ENCODE measurements around the gene OSBP2.

Gene OSBP2

DNA sequence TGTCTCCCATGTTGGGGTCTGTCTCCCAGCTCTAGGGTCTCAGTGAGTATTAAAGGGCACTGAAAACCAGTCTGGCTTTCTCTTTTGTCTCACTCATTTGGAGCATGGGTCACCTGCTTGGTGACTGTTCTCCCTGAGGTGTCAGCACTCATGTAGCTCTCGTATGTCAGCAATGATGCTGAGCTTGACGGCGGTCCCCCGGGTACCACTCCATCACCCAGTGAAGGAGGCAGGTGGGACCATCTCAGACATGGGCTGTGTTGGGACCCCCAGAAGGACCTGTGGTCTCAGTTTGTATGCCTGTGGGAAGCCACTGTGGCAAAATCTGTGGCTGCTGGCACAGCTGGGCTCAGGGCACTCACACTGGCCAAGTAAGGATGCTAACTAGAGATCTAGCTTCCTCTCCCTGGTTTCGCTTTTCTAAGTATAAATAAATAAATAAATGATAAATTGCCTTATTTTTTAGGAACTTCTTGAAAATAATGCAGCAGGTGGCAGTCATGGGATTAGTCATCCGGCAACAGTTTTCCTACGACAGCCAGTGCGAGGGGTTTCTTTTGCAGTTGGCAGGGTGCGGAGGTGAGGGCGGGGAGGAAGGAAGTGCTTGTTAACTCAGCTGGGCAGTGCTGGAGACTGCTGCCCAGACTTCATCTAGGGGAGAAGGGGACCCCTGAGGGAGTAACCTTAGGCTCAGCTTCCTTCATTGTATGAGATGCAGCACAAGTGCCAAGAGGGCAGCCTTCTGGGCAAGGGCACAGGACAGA is 48.8 kb downstream of the OSBP2 start:
- DNase-seq (ENCODE audit: extremely low spot score), result no peak
- TF ChIP-seq, protein P1, sequence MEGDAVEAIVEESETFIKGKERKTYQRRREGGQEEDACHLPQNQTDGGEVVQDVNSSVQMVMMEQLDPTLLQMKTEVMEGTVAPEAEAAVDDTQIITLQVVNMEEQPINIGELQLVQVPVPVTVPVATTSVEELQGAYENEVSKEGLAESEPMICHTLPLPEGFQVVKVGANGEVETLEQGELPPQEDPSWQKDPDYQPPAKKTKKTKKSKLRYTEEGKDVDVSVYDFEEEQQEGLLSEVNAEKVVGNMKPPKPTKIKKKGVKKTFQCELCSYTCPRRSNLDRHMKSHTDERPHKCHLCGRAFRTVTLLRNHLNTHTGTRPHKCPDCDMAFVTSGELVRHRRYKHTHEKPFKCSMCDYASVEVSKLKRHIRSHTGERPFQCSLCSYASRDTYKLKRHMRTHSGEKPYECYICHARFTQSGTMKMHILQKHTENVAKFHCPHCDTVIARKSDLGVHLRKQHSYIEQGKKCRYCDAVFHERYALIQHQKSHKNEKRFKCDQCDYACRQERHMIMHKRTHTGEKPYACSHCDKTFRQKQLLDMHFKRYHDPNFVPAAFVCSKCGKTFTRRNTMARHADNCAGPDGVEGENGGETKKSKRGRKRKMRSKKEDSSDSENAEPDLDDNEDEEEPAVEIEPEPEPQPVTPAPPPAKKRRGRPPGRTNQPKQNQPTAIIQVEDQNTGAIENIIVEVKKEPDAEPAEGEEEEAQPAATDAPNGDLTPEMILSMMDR (IDR thresholded peaks at IDR 0.05; ENCODE audit: control extremely low read depth, extremely low read depth, low read depth, missing control alignments), result no peak
- ChIA-PET POLR2A (no interaction called here), CTCF (interaction anchor here (0.6 to 8.1 kb wide), 7 partner anchors 9 to 176 kb away, joined by 3 to 57 read pairs (median 6); partner anchors contain the start of genes DUSP18 and SLC35E4)

DNA sequence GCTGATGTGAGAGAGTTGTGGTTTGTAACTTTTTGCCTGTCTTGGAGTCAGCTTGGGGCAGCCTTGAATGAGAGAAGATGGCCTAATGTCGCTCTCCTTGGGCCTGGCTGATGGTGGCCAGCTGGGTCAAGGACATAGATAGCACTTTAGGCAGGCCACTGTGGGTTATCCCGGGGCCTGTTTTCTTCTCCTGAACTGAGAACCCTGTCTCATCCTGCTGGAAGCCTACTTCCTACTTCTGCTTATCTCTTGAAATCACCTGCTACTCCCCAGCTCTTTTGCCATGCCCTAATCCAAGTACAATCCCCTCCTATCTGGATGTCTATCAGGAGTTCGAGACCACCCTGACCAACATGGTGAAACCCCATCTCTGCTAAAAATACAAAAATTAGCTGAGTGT is 49.5 kb downstream of the OSBP2 start:
- TF ChIP-seq, protein P1 (IDR thresholded peaks at IDR 0.05; ENCODE audit: control extremely low read depth, extremely low read depth, low read depth, missing control alignments), result no peak
- ChIA-PET CTCF (interaction anchor here (1.6 to 8.1 kb wide), 4 partner anchors 8 to 110 kb away, joined by 4 to 57 read pairs (median 14); partner anchors contain the start of gene SLC35E4), POLR2A (no interaction called here)
- DNase-seq (ENCODE audit: extremely low spot score), result no peak

DNA sequence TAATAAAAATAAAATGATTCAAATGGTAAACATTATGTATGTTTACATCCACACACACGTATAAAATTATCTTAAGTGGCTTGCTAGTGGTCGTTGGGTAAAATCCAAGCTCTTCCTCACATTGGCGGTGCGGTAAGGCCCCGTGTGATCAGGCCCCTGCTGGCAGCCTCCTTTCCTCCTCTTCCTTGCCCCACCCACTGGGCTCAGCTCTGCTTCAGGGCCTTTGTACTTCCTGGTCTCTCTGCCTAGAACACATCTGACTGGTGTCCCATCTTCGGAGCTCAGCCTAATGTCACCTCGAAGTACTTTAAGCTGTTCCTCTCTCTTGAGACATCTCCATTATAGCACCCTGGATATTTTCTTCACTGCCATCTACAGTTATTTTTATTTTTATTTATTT is 52.8 kb downstream of the OSBP2 start:
- POLR2A ChIA-PET, result no interaction called here
- CTCF ChIA-PET, result interaction anchor here (2.6 to 8.1 kb wide), 3 partner anchors 8 to 113 kb away, joined by 5 to 57 read pairs (median 13); no protein-coding TSS in a partner anchor
- TF ChIP-seq, protein P1 (IDR thresholded peaks at IDR 0.05; ENCODE audit: control extremely low read depth, extremely low read depth, low read depth, missing control alignments), result no peak
- no peak for DNase-seq (ENCODE audit: extremely low spot score)

DNA sequence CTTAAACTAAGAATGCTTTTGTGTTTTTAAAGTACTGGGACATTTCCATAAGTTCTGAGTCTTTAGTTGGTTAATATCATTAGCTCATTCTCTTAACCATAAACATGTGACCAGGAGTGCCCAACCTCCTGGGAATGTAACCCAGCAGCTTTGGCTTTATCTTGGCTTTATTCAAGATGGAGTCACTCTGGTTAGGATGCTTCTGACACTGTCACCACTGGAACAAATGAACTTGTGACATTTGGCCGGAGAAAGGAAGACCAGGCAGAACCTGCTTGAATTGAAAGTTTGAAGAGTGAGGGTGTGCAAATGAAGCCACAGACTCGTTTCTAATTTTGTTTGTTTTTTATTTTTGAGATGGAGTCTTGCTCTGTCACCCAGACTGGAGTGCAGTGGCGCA is 54.6 kb downstream of the OSBP2 start:
- TF ChIP-seq, protein P1 (IDR thresholded peaks at IDR 0.05; ENCODE audit: control extremely low read depth, extremely low read depth, low read depth, missing control alignments), result no peak
- ChIA-PET POLR2A (no interaction called here), CTCF (interaction anchor here (1.4 to 2.6 kb wide), 2 partner anchors 15 to 115 kb away, joined by 4 to 5 read pairs; no protein-coding TSS in a partner anchor)
- DNase-seq (ENCODE audit: extremely low spot score), result no peak

DNA sequence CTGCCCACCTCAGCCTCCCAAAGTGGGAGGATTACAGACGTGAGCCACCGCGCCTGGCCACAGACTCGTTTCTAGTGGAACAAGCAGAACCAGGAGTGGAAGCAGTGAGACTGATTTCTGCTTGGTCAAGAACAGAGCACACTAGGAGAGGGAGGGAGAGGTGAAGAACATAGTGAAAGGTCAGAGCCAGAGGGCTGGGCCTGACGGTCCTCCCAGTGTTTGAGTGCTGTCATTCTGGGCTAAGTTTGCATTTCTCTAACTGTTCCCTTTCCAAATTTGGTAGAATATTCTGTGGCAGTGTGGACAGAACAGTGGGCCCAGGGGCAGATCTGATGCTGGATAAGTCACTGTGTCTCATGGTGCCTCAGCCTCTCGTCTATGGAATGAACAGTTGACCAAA is 55.2 kb downstream of the OSBP2 start:
- CTCF ChIA-PET, result interaction anchor here (1.4 to 2.6 kb wide), 2 partner anchors 15 to 115 kb away, joined by 4 to 5 read pairs; no protein-coding TSS in a partner anchor
- TF ChIP-seq, protein P1 (IDR thresholded peaks at IDR 0.05; ENCODE audit: control extremely low read depth, extremely low read depth, low read depth, missing control alignments), result no peak
- no peak for DNase-seq (ENCODE audit: extremely low spot score)
- POLR2A ChIA-PET, result no interaction called here

DNA sequence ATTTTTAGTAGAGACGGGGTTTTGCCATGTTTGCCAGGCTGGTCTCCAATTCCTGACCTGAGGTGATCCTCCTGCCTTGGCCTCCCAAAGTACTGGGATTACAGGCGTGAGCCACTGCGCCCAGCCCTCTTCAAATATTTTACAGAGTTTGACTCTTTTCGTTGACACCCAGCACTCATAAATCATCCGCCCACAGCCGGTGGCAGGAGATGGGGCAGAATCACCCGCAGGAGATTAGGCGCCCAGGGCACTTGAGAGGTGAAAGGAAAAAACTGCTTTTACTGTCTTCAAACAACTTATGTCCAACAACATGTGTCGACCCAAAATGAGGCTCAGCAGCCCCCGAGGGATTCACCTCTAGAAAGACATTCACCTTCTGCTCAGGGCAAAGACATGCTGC is 56.9 kb downstream of the OSBP2 start:
- no peak for DNase-seq (ENCODE audit: extremely low spot score)
- POLR2A ChIA-PET, result no interaction called here
- CTCF ChIA-PET, result interaction anchor here (1.5 to 8.9 kb wide), 3 partner anchors 8 to 116 kb away, joined by 6 to 208 read pairs (median 37); partner anchors contain the start of gene SLC35E4
- TF ChIP-seq, protein P1 (IDR thresholded peaks at IDR 0.05; ENCODE audit: control extremely low read depth, extremely low read depth, low read depth, missing control alignments), result no peak

Data from GM10248 (cell line).